ENCODE measurements around the gene FGF22. TPM values are rescaled to one million over a fixed set of nuclear protein-coding genes. Genes with fewer than 3 reads are reported as not detected.

The FGF22 gene
- total and polyA plus RNA-seq, 2 of the 13 experiments (the other 11 are each of a cell fraction or from before 2014, with no cell fraction given) = 0.24 TPM; not detected in 1

DNA sequence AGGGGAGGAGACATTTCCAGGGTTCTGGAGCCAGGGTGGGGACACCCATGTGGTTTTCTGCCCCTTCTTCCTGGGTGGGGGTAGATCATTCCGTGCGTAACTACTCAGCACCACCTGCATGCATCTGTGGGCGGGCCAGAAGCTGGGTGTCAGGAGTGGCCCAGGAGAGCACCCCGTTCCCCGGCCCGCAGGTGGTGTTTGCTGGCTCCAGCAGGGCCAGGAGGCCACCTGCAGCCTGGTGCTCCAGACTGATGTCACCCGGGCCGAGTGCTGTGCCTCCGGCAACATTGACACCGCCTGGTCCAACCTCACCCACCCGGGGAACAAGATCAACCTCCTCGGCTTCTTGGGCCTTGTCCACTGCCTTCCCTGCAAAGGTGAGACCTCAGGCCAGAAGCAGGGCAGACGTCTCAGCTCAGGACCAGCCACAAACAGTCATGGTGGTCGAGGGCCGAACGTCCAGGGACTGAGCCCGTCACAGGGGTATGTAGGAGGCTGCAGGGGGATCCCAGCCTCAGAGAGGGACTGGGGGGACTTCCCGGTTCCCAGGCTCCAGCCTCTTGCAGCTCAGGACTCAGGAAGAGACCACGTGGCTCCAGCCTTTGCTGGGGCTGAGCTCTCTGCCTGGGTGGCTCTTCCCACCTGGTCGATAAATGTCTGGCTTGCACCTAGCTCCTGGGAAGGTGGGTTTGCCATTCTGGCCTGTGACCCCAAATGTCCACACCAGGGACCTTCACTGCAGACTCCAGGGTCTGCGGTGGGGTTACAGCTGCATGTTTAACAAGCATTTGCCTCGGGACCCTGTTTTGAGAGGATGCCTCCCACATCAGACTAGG lies 38.1 kb downstream of the FGF22 start (continued):
- TF ChIP-seq, protein P1, sequence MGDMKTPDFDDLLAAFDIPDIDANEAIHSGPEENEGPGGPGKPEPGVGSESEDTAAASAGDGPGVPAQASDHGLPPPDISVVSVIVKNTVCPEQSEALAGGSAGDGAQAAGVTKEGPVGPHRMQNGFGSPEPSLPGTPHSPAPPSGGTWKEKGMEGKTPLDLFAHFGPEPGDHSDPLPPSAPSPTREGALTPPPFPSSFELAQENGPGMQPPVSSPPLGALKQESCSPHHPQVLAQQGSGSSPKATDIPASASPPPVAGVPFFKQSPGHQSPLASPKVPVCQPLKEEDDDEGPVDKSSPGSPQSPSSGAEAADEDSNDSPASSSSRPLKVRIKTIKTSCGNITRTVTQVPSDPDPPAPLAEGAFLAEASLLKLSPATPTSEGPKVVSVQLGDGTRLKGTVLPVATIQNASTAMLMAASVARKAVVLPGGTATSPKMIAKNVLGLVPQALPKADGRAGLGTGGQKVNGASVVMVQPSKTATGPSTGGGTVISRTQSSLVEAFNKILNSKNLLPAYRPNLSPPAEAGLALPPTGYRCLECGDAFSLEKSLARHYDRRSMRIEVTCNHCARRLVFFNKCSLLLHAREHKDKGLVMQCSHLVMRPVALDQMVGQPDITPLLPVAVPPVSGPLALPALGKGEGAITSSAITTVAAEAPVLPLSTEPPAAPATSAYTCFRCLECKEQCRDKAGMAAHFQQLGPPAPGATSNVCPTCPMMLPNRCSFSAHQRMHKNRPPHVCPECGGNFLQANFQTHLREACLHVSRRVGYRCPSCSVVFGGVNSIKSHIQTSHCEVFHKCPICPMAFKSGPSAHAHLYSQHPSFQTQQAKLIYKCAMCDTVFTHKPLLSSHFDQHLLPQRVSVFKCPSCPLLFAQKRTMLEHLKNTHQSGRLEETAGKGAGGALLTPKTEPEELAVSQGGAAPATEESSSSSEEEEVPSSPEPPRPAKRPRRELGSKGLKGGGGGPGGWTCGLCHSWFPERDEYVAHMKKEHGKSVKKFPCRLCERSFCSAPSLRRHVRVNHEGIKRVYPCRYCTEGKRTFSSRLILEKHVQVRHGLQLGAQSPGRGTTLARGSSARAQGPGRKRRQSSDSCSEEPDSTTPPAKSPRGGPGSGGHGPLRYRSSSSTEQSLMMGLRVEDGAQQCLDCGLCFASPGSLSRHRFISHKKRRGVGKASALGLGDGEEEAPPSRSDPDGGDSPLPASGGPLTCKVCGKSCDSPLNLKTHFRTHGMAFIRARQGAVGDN (CRISPR knock-in tag; IDR thresholded peaks at IDR 0.05) = peak; percentile 54
- TF ChIP-seq PRDM4 (CRISPR knock-in tag; IDR thresholded peaks at IDR 0.05; ENCODE audit: borderline replicate concordance) (no peak), AKAP8 (CRISPR knock-in tag; IDR thresholded peaks at IDR 0.05) (peak; percentile 93), ZNF326 (CRISPR knock-in tag; IDR thresholded peaks at IDR 0.05; ENCODE audit: borderline replicate concordance) (peak; percentile 84; the same call in 1 of the 2 replicates), HNF1A (IDR thresholded peaks at IDR 0.05; ENCODE audit: low read depth) (no peak), HNF1A (CRISPR knock-in tag; IDR thresholded peaks at IDR 0.05; ENCODE audit: borderline replicate concordance) (no peak), ZNF772 (CRISPR knock-in tag; IDR thresholded peaks at IDR 0.05) (no peak), ZZZ3 (CRISPR knock-in tag; IDR thresholded peaks at IDR 0.05; ENCODE audit: borderline replicate concordance) (no peak), REXO4 (CRISPR knock-in tag; IDR thresholded peaks at IDR 0.05; ENCODE audit: borderline replicate concordance) (no peak)
